Lung (tissue), 12 donors: ENCODE results near the gene MAPKAPK2. TPM values are rescaled to one million over a fixed set of nuclear protein-coding genes. Genes with fewer than 3 reads are reported as not detected.

Experiments used
- ATAC-seq: fragments of 200-7000 bp; cut with Tn5 transposase; one replicate; pipeline ENCODE4 v1.9.1; 2020; ENCODE audit warnings: moderate number of reproducible peaks; ENCODE audit not compliant: insufficient read depth, low FRiP score
- DNase-seq, 3 donors: peaks; one replicate each; pipeline ENCODE4 v3.0.0-alpha.2; 2013 to 2017
- H3K27ac ChIP-seq, 2 donors: one replicate each; pipeline ENCODE4 v1.5.1; 2013; ENCODE audit warnings: mild to moderate bottlenecking in 2 of 2, moderate library complexity in 2 of 2, control low read depth in 1 of 2, inconsistent platforms in 1 of 2, low read depth in 1 of 2, low read length in 1 of 2
- H3K27me3 ChIP-seq, 3 donors: one replicate each; pipeline ENCODE4 v1.5.1; 2013; ENCODE audit warnings: low read length in 2 of 3; ENCODE audit not compliant: control insufficient read depth in 3 of 3, insufficient read depth in 3 of 3
- H3K36me3 ChIP-seq, 4 donors: one replicate each; pipeline ENCODE4 v1.5.1; 2013; ENCODE audit warnings: low read length in 4 of 4, mild to moderate bottlenecking in 1 of 4, moderate library complexity in 1 of 4; ENCODE audit not compliant: control insufficient read depth in 4 of 4, insufficient read depth in 4 of 4
- H3K4me1 ChIP-seq, 5 donors: one replicate each; pipeline ENCODE4 v1.5.1; 2013; ENCODE audit warnings: low read length in 5 of 5, mild to moderate bottlenecking in 2 of 5, moderate library complexity in 1 of 5; ENCODE audit not compliant: control insufficient read depth in 5 of 5, insufficient read depth in 5 of 5
- H3K4me3 ChIP-seq: one replicate; pipeline ENCODE4 v1.5.1; 2013; ENCODE audit warnings: mild to moderate bottlenecking, control low read depth, moderate library complexity
- H3K9ac ChIP-seq, 2 donors: one replicate each; pipeline ENCODE4 v1.5.1; 2013; ENCODE audit warnings: low read length in 2 of 2, control low read depth in 1 of 2; ENCODE audit not compliant: insufficient read depth in 1 of 2
- H3K9me3 ChIP-seq, 4 donors: one replicate each; pipeline ENCODE4 v1.5.1; 2013; ENCODE audit warnings: low read length in 3 of 4, mild to moderate bottlenecking in 1 of 4, moderate library complexity in 1 of 4; ENCODE audit not compliant: control insufficient read depth in 4 of 4, insufficient read depth in 3 of 4
- WGBS, 2 donors: extraction: QIAGEN DNeasy Blood & Tissue Kit; methylation state at CpG; one replicate each; pipeline ENCODE4 v1.1.7; 2013; 5-methylcytosine and 5-hydroxymethylcytosine counted together
- polyA plus RNA-seq, 2 donors: library from polyadenylated mRNA; stranded (reverse); fragments of 200-250 nt; gene quantifications; one replicate each; pipeline ENCODE4 v1.2.1, GENCODE V29; 2013
- total RNA-seq, 2 donors: library from RNA; depleted of rRNA in 1 of 2; stranded (reverse); fragments of >200 nt in 1 of 2; gene quantifications; one replicate each; pipeline ENCODE4 v1.2.1, GENCODE V29; 2014 to 2021
- TF ChIP-seq, protein P1 (sequence below): IDR thresholded peaks from 2 replicates; pipeline ENCODE4 v1.5.1; 2012; ENCODE audit warnings: mild to moderate bottlenecking; ENCODE audit errors: control extremely low read depth, extremely low read depth
- donor health status: control.
- donor health status: control.
- donor health status: Bipolar disorder and iron deficiency.
- donor health status: healthy.
- donor health status: DM: yes; HTN: yes; CAD: no.

Gene MAPKAPK2
- total and polyA plus RNA-seq, 4 donors, result 35.8 to 116 (median 75.1) TPM

DNA sequence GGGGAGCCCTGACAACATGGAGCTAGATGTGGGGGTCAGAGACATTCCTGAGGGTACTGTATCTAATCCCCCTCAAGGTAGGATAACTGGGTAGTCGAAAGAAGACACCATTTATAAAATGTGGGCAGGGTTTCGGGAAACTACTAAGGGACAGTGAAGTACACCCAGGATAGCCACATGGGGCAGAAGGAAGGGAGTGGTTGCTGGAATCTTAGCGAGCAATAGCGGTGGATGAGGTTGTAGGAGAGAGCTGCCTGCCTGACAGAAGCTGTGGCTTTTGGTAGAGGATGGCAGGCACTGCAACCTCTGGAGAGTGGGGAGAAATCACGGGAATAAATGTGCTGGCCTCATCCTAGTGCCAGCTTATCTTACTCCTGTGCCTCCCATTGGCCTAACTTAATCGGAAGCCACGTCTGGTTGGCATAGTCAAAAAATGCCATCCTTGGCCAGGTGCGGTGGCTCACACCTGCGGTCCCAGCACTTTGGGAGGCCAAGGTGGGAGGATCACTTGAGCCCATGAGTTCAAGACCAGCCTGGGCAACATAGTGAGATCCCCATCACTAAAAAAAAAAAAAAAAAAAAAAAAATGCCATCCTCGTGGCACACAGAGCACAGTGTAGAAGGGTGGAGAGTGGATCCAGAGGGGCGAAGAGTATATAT lies 23.4 kb upstream of the MAPKAPK2 start:
- WGBS, 2 donors, result 93 to 94% methylated on average over 11 of the region's 11 CpGs
- H3K4me3 ChIP-seq, result no peak overlapping the region
- no peak for DNase-seq
- no peak overlapping the region for H3K9ac ChIP-seq
- H3K27ac ChIP-seq, result peak overlapping the region in 1 of 2 donors; percentile 3
- H3K27me3 ChIP-seq, result peaks cover 0 to 18% (median 0%) of the 10 kb centered on the region in 3 donors
- ATAC-seq, result no peak
- H3K36me3 ChIP-seq, result no peaks in the 10 kb centered on the region
- peaks cover 0 to 20% (median 9%) of the 10 kb centered on the region in 5 donors for H3K4me1 ChIP-seq
- TF ChIP-seq, protein P1, sequence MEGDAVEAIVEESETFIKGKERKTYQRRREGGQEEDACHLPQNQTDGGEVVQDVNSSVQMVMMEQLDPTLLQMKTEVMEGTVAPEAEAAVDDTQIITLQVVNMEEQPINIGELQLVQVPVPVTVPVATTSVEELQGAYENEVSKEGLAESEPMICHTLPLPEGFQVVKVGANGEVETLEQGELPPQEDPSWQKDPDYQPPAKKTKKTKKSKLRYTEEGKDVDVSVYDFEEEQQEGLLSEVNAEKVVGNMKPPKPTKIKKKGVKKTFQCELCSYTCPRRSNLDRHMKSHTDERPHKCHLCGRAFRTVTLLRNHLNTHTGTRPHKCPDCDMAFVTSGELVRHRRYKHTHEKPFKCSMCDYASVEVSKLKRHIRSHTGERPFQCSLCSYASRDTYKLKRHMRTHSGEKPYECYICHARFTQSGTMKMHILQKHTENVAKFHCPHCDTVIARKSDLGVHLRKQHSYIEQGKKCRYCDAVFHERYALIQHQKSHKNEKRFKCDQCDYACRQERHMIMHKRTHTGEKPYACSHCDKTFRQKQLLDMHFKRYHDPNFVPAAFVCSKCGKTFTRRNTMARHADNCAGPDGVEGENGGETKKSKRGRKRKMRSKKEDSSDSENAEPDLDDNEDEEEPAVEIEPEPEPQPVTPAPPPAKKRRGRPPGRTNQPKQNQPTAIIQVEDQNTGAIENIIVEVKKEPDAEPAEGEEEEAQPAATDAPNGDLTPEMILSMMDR, result no peak
- H3K9me3 ChIP-seq, result no peaks in the 10 kb centered on the region

DNA sequence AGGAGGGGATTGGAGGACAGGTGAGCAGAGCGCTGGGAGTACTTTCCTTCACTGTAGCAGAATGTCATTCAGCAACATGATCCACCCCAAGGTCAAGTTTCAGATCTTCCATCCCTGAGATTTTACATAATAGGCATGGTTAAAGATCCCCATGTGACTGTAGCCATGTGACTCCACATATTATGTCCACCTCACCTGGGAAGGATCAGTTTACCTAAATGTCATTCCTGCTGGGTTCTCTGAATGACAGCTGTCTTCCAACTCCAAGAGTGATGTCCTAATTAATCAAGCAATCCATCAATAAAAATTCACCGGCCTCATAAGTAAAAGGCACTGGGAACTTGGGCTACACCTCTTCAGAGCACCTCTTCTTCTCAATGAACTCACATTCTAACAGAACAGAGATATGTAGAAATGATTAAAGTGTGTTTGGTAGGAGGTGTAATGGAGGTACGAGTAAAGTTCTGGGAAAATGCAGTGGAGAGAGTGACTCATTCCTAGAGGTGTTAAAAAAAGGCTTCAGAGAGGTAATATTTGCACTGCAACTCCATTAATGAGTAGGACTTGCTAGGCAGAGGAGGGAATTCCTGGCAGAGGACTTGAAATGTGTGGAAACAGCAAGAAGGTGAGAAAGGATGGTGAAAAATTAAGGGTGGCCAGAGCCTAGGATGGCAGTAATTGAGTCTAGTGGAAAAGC lies 22.2 kb upstream of the MAPKAPK2 start:
- no peaks in the 10 kb centered on the region for H3K36me3 ChIP-seq
- H3K4me3 ChIP-seq, result no peak overlapping the region
- H3K9me3 ChIP-seq, result no peaks in the 10 kb centered on the region
- TF ChIP-seq, protein P1, result no peak
- ATAC-seq (peak; percentile 44), DNase-seq (no peak)
- H3K4me1 ChIP-seq, result peaks cover 0 to 15% (median 9%) of the 10 kb centered on the region in 5 donors
- H3K27me3 ChIP-seq, result peaks cover 0 to 16% (median 0%) of the 10 kb centered on the region in 3 donors
- H3K27ac ChIP-seq, result peak overlapping the region in 1 of 2 donors; percentile 84
- 66 to 84% methylated on average over 3 of the region's 3 CpGs for WGBS, 2 donors
- H3K9ac ChIP-seq, result no peak overlapping the region

DNA sequence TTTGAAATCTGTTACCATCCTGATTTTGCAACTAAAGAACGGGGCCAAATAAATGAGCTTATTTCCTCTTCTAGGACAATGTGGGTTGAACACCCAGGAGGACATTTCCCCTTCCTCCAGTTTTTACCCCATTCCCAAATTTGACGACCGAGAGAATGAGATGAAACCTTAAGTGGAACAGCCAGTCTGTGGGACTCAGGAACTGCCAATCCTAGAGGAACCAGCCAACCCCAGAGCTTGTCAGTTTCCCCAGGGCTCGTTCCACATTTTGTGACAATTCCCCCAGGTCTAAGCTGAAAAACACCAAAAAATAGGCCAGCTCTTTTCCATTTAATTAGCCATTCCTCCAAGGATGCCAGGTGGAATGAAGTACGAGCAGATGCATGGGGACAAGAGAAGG lies 21.3 kb upstream of the MAPKAPK2 start:
- no peak overlapping the region for H3K9ac ChIP-seq
- 22 to 33% methylated on average over 5 of the region's 5 CpGs for WGBS, 2 donors
- no peaks in the 10 kb centered on the region for H3K36me3 ChIP-seq
- H3K4me3 ChIP-seq, result no peak overlapping the region
- H3K4me1 ChIP-seq, result peaks cover 0 to 13% (median 6%) of the 10 kb centered on the region in 5 donors
- TF ChIP-seq, protein P1, result no peak
- ATAC-seq (no peak), DNase-seq (no peak)
- peaks cover 0 to 8% (median 0%) of the 10 kb centered on the region in 3 donors for H3K27me3 ChIP-seq
- H3K27ac ChIP-seq, result peak overlapping the region in 1 of 2 donors; percentile 84
- H3K9me3 ChIP-seq, result no peaks in the 10 kb centered on the region
